IMR-90 (cell line): ENCODE data around the gene CDC14A.

Source experiments
- CEBPB ChIP-seq: IDR thresholded peaks from 2 replicates; pipeline ENCODE4 v1.6.1; 2012; ENCODE audit warnings: low read depth, low read length, improper control_type of control experiment
- CTCF ChIP-seq: conservative IDR thresholded peaks from 2 replicates; pipeline ENCODE4 v1.5.1; 2012; ENCODE audit warnings: mild to moderate bottlenecking, low read depth, low read length, improper control_type of control experiment
- ELK1 ChIP-seq: fragments of 150-350 bp; IDR thresholded peaks from 2 replicates; pipeline ENCODE4 v1.6.1; 2016; ENCODE audit warnings: low read depth, mild to moderate bottlenecking, low read length, moderate library complexity, borderline replicate concordance
- FOS ChIP-seq: fragments of 150-350 bp; IDR thresholded peaks from 2 replicates; pipeline ENCODE4 v1.6.1; 2016; ENCODE audit warnings: low read depth, low read length
- POLR2A ChIP-seq: IDR thresholded peaks from 2 replicates; pipeline ENCODE4 v1.6.1; 2012; ENCODE audit warnings: mild to moderate bottlenecking, low read depth, low read length
- SMC3 ChIP-seq: fragments of 150-350 bp; IDR thresholded peaks from 2 replicates; pipeline ENCODE4 v1.6.1; 2016; ENCODE audit warnings: low read depth, mild to moderate bottlenecking, antibody characterized with exemption, low read length, moderate library complexity

GRCh38 chr1:100502052-100502792 lies 149.9 kb downstream of the CDC14A start:
- TF ChIP-seq CTCF = no peak
- no peak for TF ChIP-seq POLR2A
- no peak for TF ChIP-seq SMC3
- TF ChIP-seq CEBPB = peak; percentile 89
- TF ChIP-seq ELK1 = no peak
- TF ChIP-seq FOS = no peak
